Measurements from ENCODE around the gene KLHL1.
"Not testable (repeated sequence)": the region's sequence is repeated elsewhere in the genome, so short reads cannot be mapped to it uniquely, and the experiment has no call there.

Gene KLHL1

DNA sequence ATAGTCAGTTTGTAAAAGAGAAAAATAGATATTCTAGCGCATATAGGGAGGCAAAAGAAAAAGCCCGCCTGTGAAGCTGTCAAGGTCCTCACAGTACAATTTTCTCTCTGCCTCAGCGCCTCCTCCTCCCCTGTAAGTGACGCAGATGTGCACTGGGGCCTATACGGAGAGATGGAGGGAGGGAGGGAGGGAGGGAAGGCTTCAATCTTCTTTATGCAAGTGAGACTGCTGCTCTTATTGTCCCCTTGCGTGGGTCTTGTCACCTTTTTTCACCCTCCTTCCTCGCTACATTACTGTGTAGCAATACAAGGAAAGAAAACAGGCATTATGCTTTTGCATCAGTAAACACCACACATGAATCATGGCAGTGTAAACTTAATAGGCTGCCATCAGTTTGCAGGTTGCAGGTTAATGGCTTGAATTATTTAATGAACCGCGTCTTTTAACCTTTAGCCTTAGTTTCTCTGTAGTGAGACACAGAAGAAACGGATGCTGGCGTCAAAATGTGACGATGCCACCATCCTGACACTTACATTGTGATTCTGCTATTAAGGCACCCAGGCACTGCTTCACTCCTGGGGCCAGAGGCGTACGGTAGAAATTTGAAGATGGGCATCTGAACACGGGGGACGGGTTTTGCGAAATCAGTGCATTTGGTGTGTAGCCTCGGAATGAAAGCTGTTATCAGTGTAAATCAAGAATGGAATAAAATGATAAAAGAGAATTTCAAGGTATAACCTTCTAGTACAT is at the start of gene KLHL1:
KLHL1 (minus strand) TSS at position 97 of the 750 bp plus-strand sequence. CDS start 753 bp downstream, outside the sequence.
- DNase-seq, result no peak

DNA sequence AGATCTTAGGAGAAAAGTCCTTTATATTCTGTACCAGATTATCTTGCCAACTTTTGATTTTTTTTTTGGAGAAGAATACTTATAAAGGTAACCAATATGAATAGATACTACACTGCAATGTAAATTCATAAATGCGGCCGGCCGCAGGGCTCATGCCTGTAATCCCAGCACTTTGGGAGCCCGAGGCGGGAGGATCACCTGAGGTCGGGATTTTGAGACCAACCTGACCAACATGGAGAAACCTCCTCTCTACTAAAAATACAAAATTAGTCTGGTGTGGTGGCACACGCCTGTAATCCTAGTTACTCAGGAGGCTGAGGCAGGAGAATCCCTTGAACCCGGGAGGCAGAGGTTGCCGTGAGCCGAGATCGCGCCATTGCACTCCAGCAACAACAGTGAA is 34.4 kb upstream of the KLHL1 start:
- DNase-seq, result not testable (repeated sequence)

- DNase-seq, result no peak
Observed at GRCh38 chr13:70128098-70128497, 19.8 kb upstream of the KLHL1 start.

- DNase-seq, result no peak
Observed at GRCh38 chr13:70125693-70126092, 17.4 kb upstream of the KLHL1 start.

GRCh38 chr13:70117338-70117905 is 9.2 kb upstream of the KLHL1 start:
- DNase-seq, result no peak

DNA sequence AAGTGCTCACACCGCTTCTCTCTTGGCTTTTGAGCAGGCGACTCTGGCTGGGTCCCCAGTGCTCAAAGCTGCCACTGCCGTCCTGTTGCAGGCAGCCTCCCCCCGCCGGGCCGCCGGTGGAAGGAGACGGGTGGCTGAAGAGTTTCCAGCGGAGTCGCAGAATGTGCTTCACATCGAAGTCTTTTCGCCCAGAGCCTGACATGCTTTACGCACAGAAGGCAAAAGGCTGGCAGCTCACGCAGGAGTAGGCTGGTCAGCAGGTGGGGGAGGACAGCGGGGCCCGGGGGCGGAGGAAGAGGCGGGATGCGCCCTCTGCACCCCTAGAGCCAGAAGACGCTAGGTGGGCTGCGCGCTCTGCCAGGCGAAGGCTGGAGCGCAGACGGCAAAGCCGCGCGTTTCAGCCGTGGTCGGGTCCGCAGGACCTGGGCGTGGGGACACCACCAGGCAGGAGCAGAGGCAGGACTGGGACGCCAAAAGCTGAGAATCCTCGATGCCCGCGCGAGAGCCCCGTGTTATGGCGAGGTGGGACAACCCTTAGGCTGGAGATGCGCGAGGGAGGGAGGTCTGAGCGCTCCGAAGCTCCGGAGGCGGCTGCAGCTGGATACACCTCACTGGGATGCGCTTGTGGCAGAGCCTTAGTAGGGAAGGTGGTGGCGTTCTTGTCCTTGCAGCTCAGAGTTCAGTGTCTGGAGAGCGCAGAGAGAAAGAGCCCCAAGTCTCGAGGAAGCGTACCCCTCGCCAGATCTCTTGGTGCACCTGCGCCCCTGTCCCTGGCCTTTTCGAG is 562 bp downstream of the KLHL1 start, which contains the start of gene ATXN8OS:
ATXN8OS (plus strand) TSS at position 329 of the 784 bp plus-strand sequence.
- no peak for DNase-seq

GRCh38 chr13:70107125-70107497 is 1.1 kb downstream of the KLHL1 start:
- DNase-seq, result no peak

- no peak for DNase-seq
Observed at GRCh38 chr13:70104481-70104880, 3.8 kb downstream of the KLHL1 start.

DNA sequence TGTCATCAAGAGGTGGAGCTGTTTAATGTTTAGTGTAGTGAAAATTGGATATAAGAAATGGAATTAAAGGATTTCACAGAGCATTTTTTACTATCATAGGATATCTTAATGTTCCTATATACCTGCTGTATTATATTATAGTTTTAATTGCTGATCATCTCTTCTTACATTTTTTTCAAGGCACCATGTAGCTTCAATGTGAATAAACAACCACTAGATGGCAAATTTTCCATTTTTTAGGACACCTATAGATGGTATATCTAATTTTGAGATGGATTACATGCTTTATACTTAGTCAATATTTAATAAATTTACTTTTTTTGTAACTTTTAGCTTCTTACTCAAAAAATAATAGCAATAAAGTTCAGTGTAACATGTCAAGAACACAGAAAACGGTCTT is 9.6 kb downstream of the KLHL1 start:
- no peak for DNase-seq

- no peak for DNase-seq
Observed at GRCh38 chr13:70090036-70090723, 18.1 kb downstream of the KLHL1 start.

- DNase-seq, result no peak
Observed at GRCh38 chr13:70088926-70089325, 19.3 kb downstream of the KLHL1 start.

- no peak for DNase-seq
Observed at GRCh38 chr13:70087247-70087646, 21.0 kb downstream of the KLHL1 start.

DNA sequence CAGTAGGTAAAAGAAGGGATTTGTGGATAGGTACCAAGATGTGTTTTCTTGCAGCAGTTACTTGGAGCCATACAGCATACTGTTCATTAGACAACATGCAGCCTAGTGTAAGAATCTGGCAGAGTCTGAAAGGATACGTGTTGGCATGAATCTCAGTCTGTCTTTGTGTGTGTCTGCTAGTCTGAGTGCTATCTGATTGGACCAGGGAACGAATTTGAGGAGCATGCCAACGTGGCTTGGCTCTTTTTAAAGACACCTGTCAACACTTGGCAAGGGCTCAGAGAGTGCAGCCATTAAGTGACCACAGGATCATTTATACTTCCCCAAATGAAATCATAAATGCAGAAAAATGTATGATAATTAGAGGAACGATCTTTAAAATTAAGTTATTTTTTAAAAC is 28.2 kb downstream of the KLHL1 start:
- no peak for DNase-seq

- DNase-seq, result no peak
Observed at GRCh38 chr13:70054572-70054971, 53.7 kb downstream of the KLHL1 start.

DNA sequence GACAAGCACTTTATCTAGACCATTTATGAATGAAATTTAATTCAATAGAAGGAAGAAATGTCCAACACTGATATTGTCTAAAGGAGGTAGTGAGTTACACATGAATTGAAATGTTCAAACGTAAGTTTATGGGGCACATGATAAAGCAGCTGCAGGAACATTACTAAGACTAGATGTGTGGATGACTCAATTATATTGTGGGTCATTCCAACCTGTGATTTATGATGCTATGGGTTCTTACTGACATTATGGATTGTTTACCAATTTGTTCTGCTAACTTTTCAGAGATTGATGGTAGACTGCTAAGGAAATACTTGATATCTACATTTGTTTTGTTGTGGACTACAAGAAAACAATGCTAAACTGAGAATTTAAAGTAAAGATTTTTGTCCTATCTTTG is 56.7 kb downstream of the KLHL1 start:
- no peak for DNase-seq

DNA sequence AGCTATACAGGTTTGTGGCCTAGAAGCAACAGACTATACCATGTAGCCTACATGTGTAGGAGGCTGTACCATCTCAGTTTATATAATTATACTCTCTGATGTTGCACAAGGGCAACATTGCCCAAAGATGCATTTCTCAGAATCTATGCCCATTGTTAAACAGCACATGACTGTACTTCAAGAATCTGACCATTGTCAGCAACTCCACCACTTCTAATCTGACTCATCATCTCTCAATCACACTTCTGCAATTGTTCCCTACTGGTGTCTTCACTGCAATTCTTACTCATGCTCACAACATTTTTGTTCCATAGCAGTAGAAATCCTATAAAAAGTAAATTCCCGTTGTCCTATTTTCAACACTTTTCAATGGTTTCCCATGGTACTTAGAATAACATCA is 64.6 kb downstream of the KLHL1 start:
- DNase-seq, result no peak

DNA sequence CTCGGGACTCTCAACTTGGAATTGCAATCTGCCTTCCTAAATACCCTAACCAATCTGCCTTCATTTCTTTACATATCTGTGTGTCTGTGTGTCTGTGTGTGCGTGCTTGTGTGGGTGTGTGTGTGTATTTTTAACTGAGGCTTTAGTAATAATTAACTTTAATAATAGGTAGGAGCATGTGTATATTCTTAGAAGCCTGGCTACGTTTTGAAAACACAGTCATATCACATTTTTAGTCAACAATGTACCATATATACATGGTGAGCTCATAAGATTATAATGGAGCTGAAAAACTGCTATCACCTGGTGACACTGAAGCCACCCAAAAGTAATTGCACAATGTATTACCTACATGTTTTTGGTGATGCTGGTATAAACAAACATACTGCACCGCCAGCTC is 66.1 kb downstream of the KLHL1 start:
- DNase-seq, result no peak

GRCh38 chr13:70034286-70034685 is 74.0 kb downstream of the KLHL1 start:
- DNase-seq, result no peak

DNA sequence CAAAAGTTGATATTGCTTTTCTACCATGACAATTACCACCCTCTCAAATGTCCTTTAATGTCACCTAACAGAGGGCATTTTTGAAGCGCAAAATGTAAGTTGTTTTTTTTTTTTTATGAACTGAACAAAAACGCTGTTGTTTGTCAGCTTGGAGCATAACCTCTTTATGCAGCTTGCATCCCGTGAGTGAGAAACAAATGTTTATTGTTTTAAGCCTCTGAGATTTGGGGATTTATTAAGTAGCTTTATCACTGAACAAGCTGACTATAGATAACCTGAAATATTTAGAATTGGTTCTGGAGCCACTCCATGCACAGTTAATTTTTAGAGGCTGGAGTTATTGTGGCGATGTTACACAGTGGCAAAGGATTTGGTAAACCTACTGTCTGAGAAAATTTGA is 80.7 kb downstream of the KLHL1 start:
- DNase-seq, result no peak

DNA sequence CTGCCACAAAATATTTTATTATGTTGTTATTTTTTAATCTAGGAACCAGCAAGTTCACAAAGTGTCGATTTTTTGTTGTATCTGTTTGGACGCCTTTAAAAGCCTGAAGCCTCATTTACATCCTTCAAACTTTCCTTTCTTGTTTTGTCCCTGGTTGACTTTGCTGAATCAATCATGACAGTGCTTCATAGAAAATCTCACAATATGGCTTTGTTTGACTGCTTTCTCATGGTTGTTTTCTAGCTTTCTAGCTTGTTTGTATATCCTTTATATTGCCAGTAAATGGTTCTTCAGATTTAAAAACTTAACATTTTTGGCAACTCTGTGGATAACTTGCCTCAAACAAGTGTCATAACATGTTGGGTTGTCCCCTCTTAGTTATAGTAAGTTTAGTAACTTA is 84.7 kb downstream of the KLHL1 start:
- no peak for DNase-seq

GRCh38 chr13:70022646-70023045 is 85.6 kb downstream of the KLHL1 start:
- no peak for DNase-seq

DNA sequence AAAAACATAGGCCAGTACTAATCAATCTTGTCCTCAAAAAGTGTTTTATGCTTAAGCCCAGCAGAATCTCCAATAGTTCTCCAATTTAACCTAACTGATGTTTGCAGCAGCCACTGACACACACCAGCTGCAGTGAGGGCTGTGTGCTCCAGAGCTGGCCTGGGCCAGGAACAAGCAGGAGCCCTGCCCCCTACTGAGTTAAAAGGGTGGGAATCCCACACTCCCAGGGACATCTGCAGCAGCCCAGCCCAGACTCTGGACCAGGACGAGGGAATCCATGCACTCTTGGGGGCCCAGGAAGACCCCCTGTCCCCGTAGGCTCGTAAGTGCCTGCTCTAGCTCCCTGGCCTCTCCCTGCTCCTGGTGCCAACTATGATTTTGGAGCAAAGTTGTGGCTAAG is 92.1 kb downstream of the KLHL1 start:
- DNase-seq, result no peak

DNA sequence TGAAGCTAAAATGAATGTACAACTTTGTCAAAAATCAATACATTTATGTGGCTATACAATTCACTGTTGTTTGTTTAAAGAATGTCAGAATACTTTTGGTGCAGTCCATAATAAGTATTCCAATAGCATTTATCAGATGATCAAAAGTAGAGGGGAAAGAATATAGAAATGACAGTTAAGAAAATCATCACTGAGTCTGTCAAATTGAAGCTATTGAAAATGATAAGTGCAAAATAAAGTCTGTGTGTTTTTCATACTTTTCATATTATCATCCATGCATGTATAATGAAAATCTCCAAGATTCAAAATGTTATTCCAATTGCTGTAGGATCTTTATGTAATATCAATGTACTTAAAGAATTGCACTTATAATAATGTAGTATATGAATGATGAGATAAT is 93.9 kb downstream of the KLHL1 start:
- no peak for DNase-seq

All from activated CD4-positive, CD25-positive, alpha-beta regulatory T cell treated with anti-CD3 and anti-CD28 coated beads, Interleukin-2, amount 50 U/mL, for 72 hours (primary cell).